Measurements from ENCODE around the gene CDK2.
"Not testable (repeated sequence)": the region's sequence is repeated elsewhere in the genome, so short reads cannot be mapped to it uniquely, and the experiment has no call there.

Gene CDK2

GRCh38 chr12:55995366-55995765 is 28.7 kb downstream of the CDK2 start:
- no peak overlapping the region for H3K27ac ChIP-seq
- no peak for TF ChIP-seq ZFX (IDR thresholded peaks at IDR 0.05)
- no peak for TF ChIP-seq CTCF (conservative IDR thresholded peaks at IDR 0.05)

DNA sequence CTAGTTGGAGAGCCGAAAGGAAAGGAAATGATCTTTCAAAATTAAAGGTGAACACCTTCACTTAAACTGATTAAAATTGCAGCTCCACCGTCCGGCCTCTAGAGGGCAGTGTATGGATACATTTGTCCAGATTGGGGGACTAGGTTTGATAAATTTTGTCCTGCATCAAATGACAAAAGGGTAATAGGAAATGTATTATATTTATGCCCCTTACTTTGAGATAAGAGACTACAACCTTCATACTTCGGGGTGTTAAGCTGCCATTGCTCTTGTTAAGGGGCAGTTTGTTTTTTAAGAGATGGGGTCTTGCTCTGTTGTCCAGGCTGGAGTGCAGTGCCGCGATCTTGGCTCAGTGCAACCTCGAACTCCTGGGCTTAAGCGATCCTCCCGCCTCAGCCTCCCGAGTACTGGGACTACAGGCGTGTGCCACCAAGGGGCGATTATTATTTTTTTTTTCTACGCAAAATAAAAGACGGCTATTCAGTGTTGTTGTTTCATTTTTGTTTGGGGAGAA is 29.6 kb downstream of the CDK2 start:
- H3K27ac ChIP-seq: peak overlapping the region; percentile 85
- TF ChIP-seq CTCF (conservative IDR thresholded peaks at IDR 0.05) (peak; percentile 93), ZFX (IDR thresholded peaks at IDR 0.05) (no peak)

DNA sequence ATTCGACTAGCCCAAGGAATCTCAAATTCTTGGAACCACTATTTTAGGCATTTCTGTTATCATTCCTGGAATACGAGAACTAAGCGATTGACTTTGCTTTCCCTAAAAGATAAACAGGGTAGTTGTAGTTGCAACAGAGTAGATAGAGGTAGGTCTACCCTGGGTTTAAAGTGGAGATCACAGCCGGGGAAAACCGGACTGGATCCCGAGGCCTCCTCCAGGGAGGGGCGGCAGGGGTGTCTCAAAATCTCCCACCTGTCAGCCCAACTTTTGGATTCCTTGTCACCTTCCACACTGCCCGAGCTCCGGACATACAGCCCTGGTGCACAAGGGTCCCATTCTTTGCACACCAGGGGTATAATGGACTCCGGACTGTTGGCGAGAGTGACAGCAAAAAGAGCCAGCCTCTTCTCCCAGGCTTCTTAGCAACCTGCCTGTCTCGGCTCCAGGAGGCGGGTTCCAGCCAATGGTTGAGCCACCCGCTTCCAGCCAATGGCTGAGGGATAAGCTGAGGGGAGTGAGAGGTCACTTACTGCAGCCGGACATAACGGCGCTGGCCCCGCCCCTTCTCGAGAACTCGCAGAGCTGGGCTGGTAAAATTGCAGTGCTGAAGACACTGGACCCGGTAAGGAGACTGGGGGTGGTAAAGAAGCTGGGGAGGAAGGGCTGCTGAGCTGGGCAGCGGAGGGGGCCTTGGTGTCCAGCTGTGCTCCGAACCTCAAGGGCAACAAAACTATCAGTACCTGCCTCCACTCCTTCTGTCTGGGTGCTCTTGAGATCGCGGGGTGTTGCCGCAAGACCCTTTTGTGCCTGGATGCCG is 30.3 kb downstream of the CDK2 start, which contains the start of gene SUOX:
SUOX (plus strand) TSS at position 562 of the 820 bp plus-strand sequence. CDS start 4,946 bp downstream, outside the sequence.
- TF ChIP-seq CTCF (conservative IDR thresholded peaks at IDR 0.05) (no peak), ZFX (IDR thresholded peaks at IDR 0.05) (no peak)
- peak within 1 kb of the TSS; percentile 85 for H3K27ac ChIP-seq

GRCh38 chr12:55997535-55997859 is 30.9 kb downstream of the CDK2 start:
- TF ChIP-seq CTCF (conservative IDR thresholded peaks at IDR 0.05) (no peak), ZFX (IDR thresholded peaks at IDR 0.05) (no peak)
- H3K27ac ChIP-seq: peak overlapping the region; percentile 85

GRCh38 chr12:55999522-55999921 is 32.9 kb downstream of the CDK2 start:
- not testable (repeated sequence) for H3K27ac ChIP-seq

GRCh38 chr12:55999999-56000540 is 33.4 kb downstream of the CDK2 start:
- H3K27ac ChIP-seq: not testable (repeated sequence)

GRCh38 chr12:56001487-56002100 is 35.0 kb downstream of the CDK2 start:
- TF ChIP-seq ZFX (IDR thresholded peaks at IDR 0.05): no peak
- no peak for TF ChIP-seq CTCF (conservative IDR thresholded peaks at IDR 0.05)

GRCh38 chr12:56003376-56003775 is 36.7 kb downstream of the CDK2 start:
- not testable (repeated sequence) for H3K27ac ChIP-seq

More at GRCh38 chr12:56001487-56002100, 35.0 kb downstream of the CDK2 start:
- H3K27ac ChIP-seq: no peak overlapping the region

Data from C4-2B (cell line).